Right lobe of liver (tissue), 6 donors: ENCODE data around the gene SPATA21. TPM values are rescaled to one million over a fixed set of nuclear protein-coding genes. Genes with fewer than 3 reads are reported as not detected.

Experiments used
- ATAC-seq, 4 donors: fragments of 200-7000 bp; cut with Tn5 transposase; one replicate each; pipeline ENCODE4 v1.9.1; 2020; ENCODE audit warnings: mild to moderate bottlenecking in 4 of 4, moderate library complexity in 4 of 4
- DNase-seq, 3 donors: peaks; one replicate each; pipeline ENCODE4 v3.0.0-alpha.2; 2020
- H3K27ac ChIP-seq, 3 donors: fragments of 200-600 bp; one replicate each; pipeline ENCODE4 v1.8.0; 2022
- H3K27me3 ChIP-seq, 2 donors: fragments of 200-600 bp; one replicate each; pipeline ENCODE4 v1.8.0; 2022
- H3K36me3 ChIP-seq, 4 donors: fragments of 200-600 bp; sonication (generic) in 1 of 4; one replicate each; pipeline versions ENCODE4 v1.5.1 to v1.8.0; 2017 to 2022; ENCODE audit warnings: control low read depth in 1 of 4
- H3K4me1 ChIP-seq, 4 donors: fragments of 200-600 bp; sonication (generic) in 1 of 4; one replicate each; pipeline versions ENCODE4 v1.5.1 to v1.8.0; 2017 to 2022; ENCODE audit warnings: control low read depth in 1 of 4
- H3K4me3 ChIP-seq, 3 donors: fragments of 200-600 bp; one replicate each; pipeline ENCODE4 v1.8.0; 2022
- H3K9me3 ChIP-seq, 4 donors: fragments of 200-600 bp; sonication (generic) in 1 of 4; one replicate each; pipeline versions ENCODE4 v1.5.1 to v1.8.0; 2017 to 2022; ENCODE audit warnings: control low read depth in 1 of 4
- CTCF ChIP-seq, 4 donors: fragments of 200-600 bp in 3 of 4; fragments of 450-650 bp in 1 of 4; IDR thresholded peaks; one replicate each; pipeline versions ENCODE4 v1.5.1 to v1.8.0; 2016 to 2022; ENCODE audit warnings: antibody characterized with exemption in 4 of 4, mild to moderate bottlenecking in 2 of 4
- POLR2A ChIP-seq: fragments of 450-650 bp; IDR thresholded peaks from one replicate; pipeline ENCODE4 v1.6.1; 2017; ENCODE audit warnings: antibody characterized with exemption, mild to moderate bottlenecking
- WGBS: methylation state at CpG from one replicate; pipeline ENCODE4 v1.1.6; 2018; ENCODE audit warnings: low coverage, low lambda C conversion rate; ENCODE audit not compliant: insufficient coverage; ENCODE audit errors: missing lambda C conversion rate; 5-methylcytosine and 5-hydroxymethylcytosine counted together
- intact Hi-C, 2 donors: fragments of 100-400 bp; cut with DNase I; formaldehyde crosslinking; loops; one replicate each; pipeline versions ENCODE4 v1.11.2 to v1.14.1; 2022
- total RNA-seq, 6 experiments: library from RNA; depleted of rRNA in 2 of 6; stranded (reverse); fragments of >200 nt in 2 of 6; fragmentation: NEBNext Ultra II Directional in 3 of 6; extraction: Animal tissue kit (Norgen Biotek cat#: 25700) in 3 of 6; gene quantifications; one replicate each; pipeline versions ENCODE4 v1.1.0 to v1.2.4, GENCODE V29; 2016 to 2023
- donor health status: DM: no; HTN: yes; CAD: no.
- donor health status: DM: no; HTN: no; CAD: no.
- donor health status: DM: no; HTN: no; CAD: no.
- donor health status: DM: no; HTN: yes; CAD: no.
- donor health status: DM: no; HTN: yes; CAD: no.

Gene SPATA21
- total RNA-seq, 6 experiments from 2014 or later: 1.6 to 1.8 TPM; not detected in 4

GRCh38 chr1:16371725-16372124, 65.5 kb downstream of the SPATA21 start:
- Histone ChIP-seq H3K36me3 (no peaks in the 10 kb centered on the region), H3K27me3 (no peaks in the 10 kb centered on the region), H3K9me3 (no peaks in the 10 kb centered on the region), H3K4me1 (peaks cover 0 to 50% (median 13%) of the 10 kb centered on the region in 4 donors), H3K27ac (peak overlapping the region in 1 of 3 donors; percentile 28), H3K4me3 (no peak overlapping the region)
- TF ChIP-seq CTCF (IDR thresholded peaks at IDR 0.05) (no peak), POLR2A (no peak)
- no peak for ATAC-seq
- 55% methylated on average over 3 of the region's 5 CpGs for WGBS
- intact Hi-C loops: no loop called here
- DNase-seq: no peak

- peaks cover 0 to 32% (median 10%) of the 10 kb centered on the region in 4 donors for H3K4me1 ChIP-seq
Observed at GRCh38 chr1:16369821-16370220, 67.4 kb downstream of the SPATA21 start.

GRCh38 chr1:16367968-16368890, 69.0 kb downstream of the SPATA21 start:
- H3K4me1 ChIP-seq: peaks cover 0 to 29% (median 10%) of the 10 kb centered on the region in 4 donors
- H3K27ac ChIP-seq: peak overlapping the region; percentile 94 to 96 (median 94)
- H3K4me3 ChIP-seq: peak overlapping the region; percentile 88 to 96 (median 92)
- H3K27me3 ChIP-seq: no peaks in the 10 kb centered on the region
- TF ChIP-seq POLR2A (no peak), CTCF (IDR thresholded peaks at IDR 0.05) (no peak)
- H3K9me3 ChIP-seq: no peaks in the 10 kb centered on the region
- ATAC-seq (no peak), DNase-seq (no peak)
- WGBS: 1% methylated on average over 24 of the region's 24 CpGs
- intact Hi-C loops: loop anchor here in 1 of 2 donors (10.0 kb wide), 1 partner anchor 293 kb away; the partner anchor contains the start of gene FAM131C
- H3K36me3 ChIP-seq: no peaks in the 10 kb centered on the region

More at GRCh38 chr1:16369821-16370220, 67.4 kb downstream of the SPATA21 start:
- Histone ChIP-seq H3K36me3 (no peaks in the 10 kb centered on the region), H3K9me3 (no peaks in the 10 kb centered on the region), H3K27ac (no peak overlapping the region), H3K27me3 (no peaks in the 10 kb centered on the region), H3K4me3 (no peak overlapping the region)
- no peak for ATAC-seq
- 81% methylated on average over 4 of the region's 4 CpGs for WGBS
- no peak for TF ChIP-seq CTCF (IDR thresholded peaks at IDR 0.05)
- TF ChIP-seq POLR2A: no peak
- DNase-seq: no peak
- intact Hi-C loops: loop anchor here in 1 of 2 donors (10.0 kb wide), 1 partner anchor 295 kb away; the partner anchor contains the start of gene FAM131C

- H3K4me1 ChIP-seq: peaks cover 0 to 22% (median 7%) of the 10 kb centered on the region in 4 donors
- peak overlapping the region; percentile 88 to 96 (median 92) for H3K4me3 ChIP-seq
- ATAC-seq (peak; percentile 79 to 90 (median 86)), DNase-seq (peak; percentile 84 to 89 (median 85))
- WGBS: 0% methylated on average over 5 of the region's 47 CpGs
- no peaks in the 10 kb centered on the region for H3K9me3 ChIP-seq
- TF ChIP-seq CTCF (IDR thresholded peaks at IDR 0.05) (peak in 3 of 4 donors; percentile 4 to 31 (median 10)), POLR2A (peak; percentile 84)
- H3K27ac ChIP-seq: peak overlapping the region; percentile 94 to 96 (median 94)
- no peaks in the 10 kb centered on the region for H3K27me3 ChIP-seq
- intact Hi-C loops: loop anchor here in 1 of 2 donors (10.0 kb wide), 1 partner anchor 293 kb away; the partner anchor contains the start of gene FAM131C
- no peaks in the 10 kb centered on the region for H3K36me3 ChIP-seq
Observed at GRCh38 chr1:16367258-16367967, 69.8 kb downstream of the SPATA21 start.
